ENCODE results near the gene CCDC91.
"Not testable (repeated sequence)": the region's sequence is repeated elsewhere in the genome, so short reads cannot be mapped to it uniquely, and the experiment has no call there.

The CCDC91 gene

DNA sequence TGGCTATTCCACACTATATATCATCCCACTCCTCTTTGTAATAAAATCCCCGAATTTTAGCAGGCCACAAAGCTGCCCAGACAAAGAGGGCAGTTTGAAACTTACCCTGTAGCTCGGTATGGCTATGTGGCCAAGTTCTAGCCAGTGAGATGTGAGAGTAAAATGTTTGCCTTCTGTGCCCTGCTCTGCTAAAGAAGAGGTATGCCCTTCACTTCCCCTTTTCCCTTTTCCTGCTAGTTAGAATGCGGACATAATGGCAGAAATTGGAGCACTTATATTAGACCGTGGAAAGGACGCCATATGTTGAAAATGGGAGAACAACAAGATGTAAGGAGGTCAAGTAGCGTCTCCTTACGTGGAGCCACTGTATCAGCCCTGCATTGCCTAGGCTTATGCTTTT, 11.5 kb upstream of the CCDC91 start:
- no peak for DNase-seq
- intact Hi-C loops (cut with DNase I): no loop called here

DNA sequence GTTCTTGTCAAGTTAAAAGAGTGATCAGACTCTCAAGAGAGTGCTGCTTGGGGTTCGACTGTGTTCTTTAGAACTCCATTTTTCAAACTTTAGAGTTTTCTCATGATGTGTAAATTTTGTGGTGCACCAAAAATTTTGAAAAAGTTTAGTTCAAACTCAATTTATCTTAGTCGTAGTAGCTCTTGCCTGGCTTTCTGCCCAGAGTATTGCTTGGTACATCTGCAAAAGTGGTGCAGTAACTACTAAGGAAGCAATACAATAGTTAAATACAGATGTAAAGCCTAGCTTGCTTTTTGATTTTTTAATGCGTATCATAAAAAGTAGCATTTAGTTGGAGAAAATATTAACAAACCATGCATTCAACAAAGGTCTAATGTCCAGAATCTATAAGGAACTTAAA, 9.5 kb upstream of the CCDC91 start:
- intact Hi-C loops (cut with DNase I): no loop called here
- no peak for DNase-seq

DNA sequence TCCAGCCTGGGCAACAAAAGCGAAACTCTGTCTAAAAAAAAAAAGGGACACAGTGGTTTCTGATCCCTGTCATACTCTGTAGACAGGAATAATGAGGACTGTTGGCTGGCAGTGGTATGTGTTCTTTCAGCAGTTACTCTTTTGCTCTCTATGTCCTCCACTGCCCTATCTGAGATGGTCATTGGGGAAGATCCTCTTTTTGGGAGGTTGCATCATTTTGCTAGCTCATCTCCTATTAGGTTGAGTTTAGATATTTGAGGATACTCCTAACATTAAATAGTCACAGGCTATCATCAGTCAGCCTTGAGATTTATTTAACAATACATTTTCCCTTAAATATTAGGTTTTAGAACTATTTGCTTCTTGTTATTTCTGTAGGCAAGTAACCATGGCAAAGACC, 5.9 kb upstream of the CCDC91 start:
- intact Hi-C loops (cut with DNase I): no loop called here
- no peak for DNase-seq

DNA sequence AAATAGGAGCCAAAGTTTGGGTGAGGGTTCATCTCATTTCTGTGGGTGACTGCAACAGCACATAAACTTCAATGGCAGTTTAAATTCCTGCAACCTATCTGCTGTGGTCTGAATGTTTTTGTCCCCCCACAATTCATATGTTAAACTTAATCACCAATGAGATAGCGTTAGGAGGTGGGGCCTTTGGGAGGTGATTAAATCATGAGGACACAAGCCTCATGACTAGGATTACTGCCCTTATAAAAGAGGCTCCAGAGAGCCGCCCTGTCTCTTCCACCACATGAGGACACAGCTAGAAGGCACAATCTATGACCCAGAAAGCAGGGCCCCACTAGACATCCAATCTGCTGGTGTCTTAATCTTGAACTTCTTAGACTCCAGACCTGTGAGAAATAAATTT, 3.8 kb upstream of the CCDC91 start:
- intact Hi-C loops (cut with DNase I): no loop called here
- no peak for DNase-seq

DNA sequence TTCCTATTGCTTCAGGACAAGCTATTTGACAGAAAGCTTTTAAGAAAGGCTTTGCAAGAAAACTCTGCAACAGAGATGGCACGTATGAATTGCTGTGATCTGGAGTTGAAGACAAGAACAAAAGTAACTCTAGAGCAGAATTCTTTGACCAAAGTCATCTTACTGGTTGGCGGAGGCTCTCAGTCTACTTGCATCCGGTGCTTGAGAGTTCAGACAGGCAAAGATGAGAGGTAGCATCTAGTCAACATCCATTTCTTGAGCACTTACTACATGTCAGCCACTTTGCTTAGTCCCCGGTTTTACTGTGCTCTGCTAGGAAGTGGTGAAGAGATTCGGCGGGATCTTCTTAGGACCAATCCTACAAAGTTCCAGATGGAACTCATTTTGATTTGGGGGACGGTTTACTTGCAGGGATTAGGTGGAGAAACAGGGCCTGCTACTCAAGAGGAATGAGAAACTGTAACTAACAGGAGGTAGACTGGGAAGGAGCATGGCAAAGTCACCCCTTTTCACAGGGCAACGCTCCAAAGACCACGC, 404 bp upstream of the CCDC91 start:
- intact Hi-C loops (cut with DNase I): no loop called here
- no peak for DNase-seq

DNA sequence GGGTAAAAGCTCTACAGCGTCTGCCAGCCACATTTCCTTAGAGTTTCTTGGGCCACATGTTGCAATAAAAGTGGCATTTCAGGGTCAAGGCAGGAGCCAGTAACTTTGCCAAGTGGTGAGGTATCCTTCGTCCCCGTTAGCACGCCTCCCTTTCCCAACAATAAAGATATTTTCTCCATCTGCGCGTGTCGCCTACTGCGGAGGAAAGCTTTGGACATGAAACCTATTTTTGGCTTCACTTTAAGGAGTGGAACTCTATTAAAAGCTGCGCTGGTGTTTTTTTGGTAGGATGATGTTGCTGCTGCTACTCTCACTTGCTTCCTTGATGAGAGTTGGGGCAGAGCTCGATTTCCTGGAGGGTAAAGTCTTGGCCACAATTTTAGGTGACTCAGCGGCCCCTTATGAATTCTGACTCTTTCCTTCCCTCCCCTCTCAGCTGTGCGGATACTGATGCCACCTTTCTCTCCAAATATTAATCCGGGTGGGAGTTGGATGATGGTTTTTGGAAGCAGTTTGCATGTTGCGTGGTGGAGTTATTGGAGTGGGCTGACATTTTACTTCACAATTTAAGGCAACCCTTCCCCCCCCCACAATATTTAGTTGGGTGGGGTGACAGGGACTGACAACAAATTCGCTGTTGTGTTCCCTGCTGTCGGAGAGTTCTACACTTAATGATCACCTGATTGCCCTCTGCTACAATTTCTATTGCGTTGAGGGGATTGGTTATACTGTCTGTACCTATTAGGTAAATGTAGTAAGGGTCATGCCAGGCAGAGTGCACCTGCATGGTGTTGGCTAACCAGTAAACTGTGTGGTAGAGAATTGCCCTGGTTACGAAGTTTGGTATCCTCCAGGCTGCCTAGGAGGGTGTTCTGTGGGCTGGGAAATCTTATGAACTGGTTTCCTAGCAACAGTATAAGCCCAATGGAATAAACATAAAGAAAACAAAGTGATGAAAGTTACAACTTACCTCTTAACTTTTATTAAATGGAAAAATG, 1.1 kb downstream of the CCDC91 start:
- intact Hi-C loops (cut with DNase I): no loop called here
- DNase-seq: peak in 3 of 10 donors; percentile 8 to 42 (median 11)

DNA sequence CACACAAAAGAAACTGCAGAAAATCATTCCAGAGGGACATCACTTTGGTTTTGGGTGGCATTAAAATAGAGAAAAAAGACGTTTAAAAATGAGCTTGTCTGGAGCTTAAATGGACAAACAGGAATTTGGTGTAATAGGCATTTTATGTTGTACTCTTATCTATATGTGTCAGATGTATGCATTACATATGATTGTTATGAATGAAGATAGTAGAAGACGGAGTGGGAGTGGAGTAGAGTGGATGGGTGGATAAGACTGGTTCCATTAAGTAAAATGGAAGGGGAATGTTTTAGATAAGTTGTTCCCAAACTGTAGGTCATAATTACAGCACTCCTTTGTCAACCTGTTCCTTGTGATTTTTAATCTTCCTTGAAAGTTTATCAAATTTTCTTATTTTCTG, 1.9 kb downstream of the CCDC91 start:
- intact Hi-C loops (cut with DNase I): no loop called here
- no peak for DNase-seq

DNA sequence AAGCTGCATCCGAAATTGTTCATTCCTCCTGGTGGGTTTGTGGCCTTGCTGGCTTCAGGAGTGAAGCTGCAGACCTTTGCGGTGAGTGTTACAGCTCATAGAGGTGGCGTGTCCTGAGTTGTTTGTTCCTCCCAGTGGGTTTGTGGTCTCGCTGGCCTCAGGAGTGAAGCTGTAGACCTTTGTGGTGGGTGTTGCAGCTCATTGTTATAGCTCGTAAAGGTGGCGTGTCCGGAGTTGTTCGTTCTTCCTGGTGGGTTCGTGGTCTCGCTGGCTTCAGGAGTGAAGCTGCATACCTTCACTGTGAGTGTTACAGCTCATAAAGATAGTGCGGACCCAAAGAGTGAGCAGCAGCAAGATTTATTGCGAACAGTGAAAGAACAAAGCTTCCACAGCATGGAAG, 4.4 kb downstream of the CCDC91 start:
- DNase-seq; intact Hi-C loops (cut with DNase I): not testable (repeated sequence)

DNA sequence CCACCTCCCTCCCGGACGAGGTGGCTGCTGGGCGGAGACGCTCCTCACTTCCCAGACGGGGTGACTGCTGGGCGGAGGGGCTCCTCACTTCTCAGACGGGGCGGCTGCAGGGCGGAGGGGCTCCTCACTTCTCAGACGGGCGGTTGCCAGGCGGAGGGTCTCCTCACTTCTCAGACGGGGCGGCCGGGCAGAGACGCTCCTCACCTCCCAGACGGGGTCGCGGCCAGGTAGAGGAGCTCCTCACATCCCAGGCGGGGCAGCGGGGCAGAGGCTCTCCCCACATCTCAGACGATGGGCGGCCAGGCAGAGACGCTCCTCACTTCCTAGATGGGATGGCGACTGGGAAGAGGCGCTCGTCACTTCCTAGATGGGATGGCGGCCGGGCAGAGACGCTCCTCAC, 10.9 kb downstream of the CCDC91 start:
- DNase-seq: peak in 1 of 10 donors; percentile 76
- intact Hi-C loops (cut with DNase I): not testable (repeated sequence)

DNA sequence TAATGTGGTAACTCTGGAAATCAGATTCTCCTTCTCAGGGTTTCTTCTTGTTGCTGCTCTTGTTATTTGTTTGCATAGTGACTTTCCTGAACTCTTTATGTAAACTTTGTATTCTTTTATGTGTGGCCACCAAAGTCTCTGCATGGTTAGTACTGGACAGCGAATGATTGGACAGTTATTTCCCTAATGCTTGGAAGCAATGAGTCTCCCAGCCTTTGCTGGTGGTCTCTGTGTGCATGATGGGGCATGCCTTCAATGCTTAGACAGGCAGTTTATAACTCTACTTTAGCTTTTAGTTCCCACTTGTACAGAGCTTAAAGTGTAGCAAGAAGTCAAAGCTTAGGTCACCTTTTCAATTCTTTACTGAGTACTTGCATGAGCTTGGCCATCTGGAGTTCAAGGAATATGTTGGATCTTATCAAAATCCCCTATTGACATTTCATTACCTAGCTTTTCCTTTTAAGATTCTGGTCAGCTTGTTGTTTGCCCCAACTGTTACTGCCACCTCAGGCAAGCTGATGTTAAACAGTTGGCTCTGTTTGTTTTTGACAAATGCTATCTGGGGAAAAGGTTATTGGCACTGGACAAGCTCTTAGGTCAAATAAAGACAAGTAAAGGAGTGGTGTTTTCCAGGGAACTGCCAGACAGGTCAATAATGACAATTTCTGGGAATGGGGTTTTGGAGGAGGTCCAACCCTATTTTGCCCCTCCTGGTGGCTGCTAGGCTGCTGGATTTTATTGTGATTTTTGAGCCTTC, 12.3 kb downstream of the CCDC91 start:
- intact Hi-C loops (cut with DNase I): no loop called here
- DNase-seq: no peak

DNA sequence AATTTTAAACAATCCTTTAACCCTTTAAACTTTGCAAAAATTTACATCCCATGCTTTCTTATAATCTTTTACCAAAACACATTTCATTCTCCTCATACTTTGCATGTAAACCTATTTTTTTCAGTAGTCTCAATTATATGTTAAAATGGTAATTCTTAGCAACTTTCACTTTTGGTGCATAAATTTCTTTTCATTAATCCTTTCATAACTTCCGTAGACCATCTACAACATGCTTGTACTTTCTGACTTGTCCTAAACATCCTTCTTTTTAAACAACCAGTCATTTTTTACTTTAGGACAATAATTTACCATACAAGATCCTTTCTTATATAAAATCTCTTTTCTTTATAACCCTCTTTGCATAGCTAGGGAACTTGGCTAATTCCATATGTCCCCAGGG, 19.5 kb downstream of the CCDC91 start:
- intact Hi-C loops (cut with DNase I): no loop called here
- no peak for DNase-seq

DNA sequence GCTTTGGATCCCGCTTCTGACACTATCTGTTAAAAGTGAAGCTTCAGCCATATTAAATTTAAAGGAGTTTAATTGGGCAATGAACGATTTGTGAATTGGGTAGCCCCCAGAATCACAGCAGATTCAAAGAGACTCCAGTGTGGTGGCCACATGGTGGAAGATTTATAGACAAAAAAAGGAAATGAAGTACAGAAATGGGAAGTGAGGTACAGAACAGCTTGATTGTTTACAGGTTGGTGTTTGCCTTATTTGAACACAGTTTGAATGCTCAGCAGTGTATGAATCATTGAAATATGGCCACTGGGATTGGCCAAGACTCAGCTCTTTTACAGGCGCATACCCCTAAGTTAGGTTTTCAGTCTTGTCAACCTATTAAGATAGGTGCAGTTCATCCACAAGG, 21.9 kb downstream of the CCDC91 start:
- intact Hi-C loops (cut with DNase I): no loop called here
- no peak for DNase-seq

DNA sequence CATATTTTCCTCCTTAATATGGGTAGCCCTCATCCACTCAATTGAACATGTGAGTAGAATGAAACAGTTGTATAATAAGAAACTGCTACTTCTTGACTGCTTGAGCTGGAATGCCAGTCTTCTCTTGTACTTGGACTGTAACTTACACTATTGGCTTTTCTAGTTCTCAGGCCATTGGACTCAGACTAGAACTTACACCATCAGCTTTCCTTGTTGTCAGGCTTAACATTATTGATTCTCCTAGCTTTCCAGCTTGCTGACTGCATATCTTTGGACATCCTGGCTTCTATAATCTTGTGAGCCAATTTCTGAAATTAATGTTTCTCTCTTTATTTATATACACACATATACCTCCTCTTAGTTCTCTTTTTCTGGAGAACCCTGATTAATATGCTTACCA, 24.8 kb downstream of the CCDC91 start:
- no peak for DNase-seq
- intact Hi-C loops (cut with DNase I): no loop called here

DNA sequence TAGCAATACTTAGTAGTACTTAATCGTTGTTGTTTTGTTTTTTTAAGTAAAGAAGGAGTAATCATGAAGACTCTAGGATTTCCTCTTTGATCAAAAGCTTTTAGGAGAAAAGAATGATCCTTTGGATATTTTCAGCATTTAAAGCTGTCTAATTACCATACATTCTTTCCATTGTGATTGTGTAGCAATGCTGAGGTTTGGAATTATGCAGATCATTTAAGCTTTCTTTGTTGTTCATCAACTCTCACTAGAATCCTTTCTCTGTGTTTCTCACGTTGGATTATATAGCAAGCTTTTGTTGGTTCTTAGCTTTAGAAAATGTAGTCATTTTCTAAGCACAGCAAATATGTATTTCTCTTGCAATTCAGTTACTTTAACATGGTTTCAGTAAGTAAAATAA, 25.8 kb downstream of the CCDC91 start:
- intact Hi-C loops (cut with DNase I): no loop called here
- DNase-seq: no peak

DNA sequence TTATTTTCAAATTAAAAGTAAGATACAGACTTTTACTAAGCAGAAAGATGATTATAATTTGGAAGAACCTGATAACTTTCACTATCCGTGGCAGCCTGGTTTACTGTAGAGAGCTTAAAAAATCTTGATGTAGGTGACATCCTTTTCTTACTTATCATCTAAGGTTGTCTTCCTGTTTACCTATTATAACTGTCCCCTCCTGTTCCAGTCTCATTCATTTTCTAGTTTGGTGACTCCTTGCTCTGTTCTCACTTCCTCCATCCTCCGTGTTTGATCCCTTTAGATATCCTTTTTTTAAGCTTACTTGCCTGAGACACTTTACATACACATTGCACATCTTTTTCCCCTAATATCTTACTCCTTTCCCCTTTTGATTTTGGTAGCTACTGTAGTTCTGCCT, 27.5 kb downstream of the CCDC91 start:
- intact Hi-C loops (cut with DNase I): no loop called here
- DNase-seq: no peak

DNA sequence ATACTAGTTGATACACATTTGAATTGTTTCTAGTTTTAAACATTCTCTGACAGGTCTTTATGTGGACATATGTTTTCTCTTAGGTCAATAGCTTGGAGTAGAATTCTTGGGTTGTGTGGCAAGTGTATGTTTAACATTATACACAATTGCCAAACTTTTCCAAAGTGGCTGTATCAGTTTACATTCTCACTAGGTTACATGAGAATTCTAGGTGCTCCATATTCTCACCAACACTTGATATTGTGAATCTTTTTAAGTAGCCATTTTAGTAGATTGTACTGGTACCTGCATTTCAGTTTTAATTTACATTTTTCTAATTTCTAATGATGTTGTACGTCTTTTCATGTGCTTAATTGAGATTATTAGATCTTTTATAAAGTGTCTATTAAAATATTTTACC, 28.6 kb downstream of the CCDC91 start:
- intact Hi-C loops (cut with DNase I): no loop called here
- DNase-seq: no peak

DNA sequence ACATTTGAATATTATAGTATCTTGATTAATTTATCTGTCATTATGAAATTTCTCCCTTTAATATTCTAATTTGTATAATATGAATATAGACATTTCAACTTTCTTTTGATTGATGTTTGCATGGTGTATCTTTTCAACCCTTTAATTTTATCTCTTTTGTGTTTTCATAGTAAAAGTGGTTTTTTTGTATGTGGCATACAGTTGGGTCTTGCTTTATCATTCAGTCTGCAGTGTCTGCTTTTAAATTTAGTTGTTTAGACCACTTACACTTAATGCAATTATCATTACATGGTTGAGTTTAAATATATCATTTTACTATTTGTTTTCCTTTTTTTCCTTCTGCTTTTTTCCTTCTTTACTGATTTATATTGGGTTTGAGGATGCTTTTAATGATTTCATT, 29.6 kb downstream of the CCDC91 start:
- DNase-seq: no peak
- intact Hi-C loops (cut with DNase I): no loop called here

DNA sequence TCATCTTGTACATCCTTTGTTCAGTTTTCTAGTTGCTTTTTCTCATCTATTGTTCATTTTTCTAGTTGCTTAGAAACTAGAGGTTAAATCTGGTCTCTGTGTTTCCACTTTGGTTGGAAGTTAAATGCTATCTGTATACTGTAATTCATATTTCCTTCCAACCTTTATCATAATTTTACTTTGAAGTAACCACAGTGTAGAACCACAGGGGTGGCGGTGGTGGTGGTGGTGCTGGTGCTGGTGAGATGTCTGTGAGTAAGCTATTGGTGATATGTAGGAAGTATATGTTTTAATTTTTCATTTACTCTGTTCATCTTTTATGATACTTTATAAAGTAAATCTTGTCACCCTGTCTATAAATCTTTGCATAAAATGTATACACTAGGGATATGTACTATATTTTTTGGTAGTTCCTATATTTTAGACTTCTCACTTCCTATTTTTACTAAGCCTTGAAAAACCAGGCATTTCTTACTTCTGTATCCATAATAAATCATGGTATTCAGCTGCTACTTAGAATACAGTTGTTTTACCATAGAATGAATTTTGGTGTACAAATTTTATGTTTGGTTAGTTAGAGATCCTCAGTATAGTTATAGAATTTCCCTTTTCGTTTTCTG, 31.9 kb downstream of the CCDC91 start:
- intact Hi-C loops (cut with DNase I): no loop called here
- DNase-seq: peak in 1 of 10 donors; percentile 79

DNA sequence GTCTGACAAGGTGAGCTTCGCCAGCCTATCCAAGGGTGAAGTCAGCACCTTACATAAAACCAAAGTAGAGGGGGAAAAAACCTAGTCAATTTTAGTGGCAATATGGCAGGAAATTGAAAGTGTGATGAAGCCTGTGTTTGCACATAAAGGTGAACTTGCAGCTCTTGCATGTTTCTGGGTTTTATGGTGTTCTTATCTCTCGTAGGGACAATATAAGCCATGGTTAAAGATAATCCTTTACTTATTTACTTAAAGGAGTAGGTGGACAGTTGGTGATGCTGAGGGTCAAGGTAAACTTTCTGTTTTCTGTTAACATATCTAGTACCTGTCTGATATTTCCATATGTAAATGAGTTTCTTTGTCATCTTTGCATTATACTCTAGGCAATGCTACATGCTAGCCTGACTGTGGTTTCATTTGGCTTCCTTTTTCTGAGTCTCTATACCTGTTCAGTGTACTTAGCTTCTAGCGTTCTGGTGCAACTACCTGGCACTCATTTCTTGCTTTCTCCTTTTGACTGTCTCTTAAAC, 32.8 kb downstream of the CCDC91 start:
- DNase-seq: no peak
- intact Hi-C loops (cut with DNase I): no loop called here

DNA sequence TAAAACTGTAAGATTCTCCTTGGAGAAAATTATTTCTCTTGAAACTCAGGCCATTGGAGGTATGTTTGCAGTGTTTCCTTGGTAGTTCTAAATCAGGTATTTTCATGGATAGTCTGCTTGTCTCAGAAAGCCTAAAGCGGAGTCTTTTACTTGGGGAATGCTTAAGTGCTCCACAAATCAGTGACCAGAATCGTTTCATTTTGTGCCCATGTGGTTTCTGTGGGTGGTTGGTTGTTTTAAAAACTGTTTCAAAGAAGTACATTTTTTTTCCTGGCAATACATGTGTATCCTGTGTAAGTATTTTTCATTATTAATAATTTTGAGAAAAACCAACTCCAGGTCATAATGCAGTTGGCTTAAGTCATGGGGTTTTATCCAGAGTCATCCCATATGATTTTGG, 33.6 kb downstream of the CCDC91 start:
- no peak for DNase-seq
- intact Hi-C loops (cut with DNase I): no loop called here

DNA sequence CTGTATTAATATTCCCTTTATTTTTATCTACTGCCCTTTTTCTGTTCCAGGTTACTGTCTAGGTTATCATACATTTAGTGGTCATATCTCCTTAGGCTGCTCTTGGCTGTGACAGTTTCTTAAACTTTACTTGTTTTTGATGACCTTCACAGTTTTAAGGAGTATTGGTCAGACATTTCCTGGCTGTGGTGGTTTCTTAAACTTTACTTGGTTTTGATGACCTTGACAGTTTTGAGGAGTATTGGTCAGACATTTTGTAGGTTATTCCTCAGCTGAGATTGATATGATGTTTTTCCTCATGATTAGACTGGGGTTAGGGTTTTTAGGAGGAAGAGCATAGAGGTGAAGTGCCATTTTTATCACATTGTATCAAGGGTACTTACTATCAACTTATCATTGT, 36.4 kb downstream of the CCDC91 start:
- intact Hi-C loops (cut with DNase I): no loop called here
- DNase-seq: no peak
